Fibroblast of upper back skin (primary cell): ENCODE measurements around the gene ERBB4.
A peak's percentile ranks its signal among the peaks of the same experiment; 100 is the strongest.
"Not testable (repeated sequence)": the region's sequence is repeated elsewhere in the genome, so short reads cannot be mapped to it uniquely, and the experiment has no call there.

ENCODE experiments used
- DNase-seq: peaks from one replicate; pipeline ENCODE4 v3.0.0-alpha.2; 2013

Gene ERBB4

DNA sequence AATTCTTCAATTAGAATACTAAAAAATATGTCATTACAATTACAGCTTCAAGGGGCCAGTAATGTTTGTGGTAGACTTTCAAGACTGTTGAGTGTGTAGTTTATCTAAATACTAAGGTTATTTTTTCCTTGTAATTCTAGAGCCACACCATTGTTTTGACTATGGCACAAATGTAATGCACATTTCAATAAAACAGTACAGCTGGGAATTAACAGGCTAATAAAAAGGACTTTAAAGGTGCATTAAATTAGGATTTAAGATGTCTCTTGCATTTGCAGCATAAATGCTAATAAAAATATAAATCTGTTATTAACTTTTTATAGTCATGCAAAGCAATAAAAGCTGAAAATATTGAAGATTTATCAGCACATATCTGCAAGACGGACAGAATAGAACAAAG, 344.8 kb downstream of the ERBB4 start:
- DNase-seq = no peak

DNA sequence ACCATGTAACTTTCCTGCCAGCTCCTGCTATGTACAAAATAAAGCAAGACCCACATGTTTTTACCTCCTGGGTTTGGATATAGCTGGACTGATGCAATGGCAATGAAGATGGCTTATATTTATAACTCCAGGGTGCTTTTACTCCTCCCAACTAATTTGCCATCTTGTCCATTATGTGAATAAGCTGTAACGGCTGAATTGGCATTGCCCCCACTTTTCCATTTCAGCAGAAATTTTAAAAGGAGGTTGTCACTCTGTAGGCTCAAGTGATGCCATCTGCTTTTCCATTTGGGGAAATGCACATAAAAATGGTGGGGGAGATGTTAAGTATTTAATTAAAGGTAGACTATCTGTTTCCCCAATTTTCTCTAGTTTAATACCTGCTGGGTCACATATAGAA, 345.5 kb downstream of the ERBB4 start:
- DNase-seq = no peak

- DNase-seq = not testable (repeated sequence)
Measured at GRCh38 chr2:212191438-212191837, 347.2 kb downstream of the ERBB4 start.

- DNase-seq = no peak
Measured at GRCh38 chr2:212186166-212186565, 352.4 kb downstream of the ERBB4 start.

GRCh38 chr2:212181646-212182045, 357.0 kb downstream of the ERBB4 start:
- DNase-seq = no peak

- DNase-seq = no peak
Measured at GRCh38 chr2:212180408-212181083, 358.1 kb downstream of the ERBB4 start.

GRCh38 chr2:212177724-212178123, 360.9 kb downstream of the ERBB4 start:
- DNase-seq = peak; percentile 5

- no peak for DNase-seq
Measured at GRCh38 chr2:212176151-212176550, 362.5 kb downstream of the ERBB4 start.

GRCh38 chr2:212173756-212174510, 364.7 kb downstream of the ERBB4 start:
- peak; percentile 4 for DNase-seq

DNA sequence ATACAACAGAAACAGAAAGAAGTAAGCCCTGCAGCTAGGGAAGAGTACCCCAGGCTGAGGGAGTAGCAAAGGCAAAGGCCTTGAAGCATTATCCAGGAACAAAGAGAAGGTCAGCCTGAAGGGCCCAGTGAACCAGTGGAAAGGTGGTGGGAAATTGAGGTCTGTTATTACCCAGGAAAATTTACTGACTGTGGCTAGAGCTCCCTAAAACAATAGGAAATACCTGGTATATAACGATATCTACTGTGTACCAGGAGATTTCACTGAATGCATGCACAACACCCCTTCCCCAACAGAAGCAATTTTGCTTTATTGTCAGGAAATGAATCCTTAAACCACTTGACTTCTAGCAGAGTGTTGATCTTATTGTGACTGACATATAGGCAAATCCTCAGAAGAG, 365.3 kb downstream of the ERBB4 start:
- DNase-seq = no peak

GRCh38 chr2:212170382-212170781, 368.2 kb downstream of the ERBB4 start:
- DNase-seq = no peak

- DNase-seq = no peak
Measured at GRCh38 chr2:212158081-212158480, 380.5 kb downstream of the ERBB4 start.

GRCh38 chr2:212157012-212157411, 381.6 kb downstream of the ERBB4 start:
- DNase-seq = peak; percentile 76

- no peak for DNase-seq
Measured at GRCh38 chr2:212156088-212156487, 382.5 kb downstream of the ERBB4 start.

DNA sequence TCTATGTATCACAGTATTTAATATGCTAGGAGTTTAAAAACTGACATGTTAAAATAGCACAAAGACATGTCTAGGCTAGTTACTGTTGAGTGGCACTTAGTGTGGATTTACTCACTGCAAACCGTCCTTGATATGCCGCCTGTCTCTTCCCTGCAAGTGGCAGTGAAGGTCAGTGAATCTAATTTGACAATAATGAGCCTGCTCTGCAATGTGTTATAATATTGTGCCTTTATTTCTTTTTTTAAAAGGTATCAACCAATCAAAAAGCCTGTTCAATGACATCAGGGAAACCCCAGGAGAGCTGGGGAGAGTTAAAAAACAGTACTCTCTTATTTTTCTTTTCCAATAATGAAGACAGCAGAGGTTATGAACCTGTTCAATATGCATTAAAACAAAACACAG, 384.1 kb downstream of the ERBB4 start:
- no peak for DNase-seq

GRCh38 chr2:212153923-212154322, 384.7 kb downstream of the ERBB4 start:
- DNase-seq = no peak

GRCh38 chr2:212147921-212148513, 390.6 kb downstream of the ERBB4 start:
- DNase-seq = peak; percentile 14

GRCh38 chr2:212146416-212146815, 392.2 kb downstream of the ERBB4 start:
- no peak for DNase-seq

- peak; percentile 58 for DNase-seq
Measured at GRCh38 chr2:212145121-212145520, 393.5 kb downstream of the ERBB4 start.

DNA sequence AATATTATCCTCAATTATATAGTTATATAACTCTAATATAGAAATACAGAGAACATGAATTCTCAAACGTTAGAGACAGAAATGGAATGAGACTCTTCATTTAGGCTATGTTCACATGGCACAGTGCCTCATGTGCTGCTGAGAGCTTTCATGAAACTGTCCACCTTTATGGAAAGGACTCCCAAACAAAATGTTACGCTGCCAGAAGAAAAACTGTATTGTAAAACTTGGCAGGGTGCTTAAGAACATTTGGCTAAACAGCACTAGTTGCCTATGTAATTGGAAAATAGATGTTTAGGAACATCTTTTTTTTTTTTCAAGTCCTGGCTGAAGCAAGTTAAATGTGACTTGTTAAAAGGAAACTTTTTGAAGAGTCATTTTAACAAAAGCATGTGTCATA, 396.0 kb downstream of the ERBB4 start:
- DNase-seq = no peak

- DNase-seq = no peak
Measured at GRCh38 chr2:212141499-212141898, 397.1 kb downstream of the ERBB4 start.

DNA sequence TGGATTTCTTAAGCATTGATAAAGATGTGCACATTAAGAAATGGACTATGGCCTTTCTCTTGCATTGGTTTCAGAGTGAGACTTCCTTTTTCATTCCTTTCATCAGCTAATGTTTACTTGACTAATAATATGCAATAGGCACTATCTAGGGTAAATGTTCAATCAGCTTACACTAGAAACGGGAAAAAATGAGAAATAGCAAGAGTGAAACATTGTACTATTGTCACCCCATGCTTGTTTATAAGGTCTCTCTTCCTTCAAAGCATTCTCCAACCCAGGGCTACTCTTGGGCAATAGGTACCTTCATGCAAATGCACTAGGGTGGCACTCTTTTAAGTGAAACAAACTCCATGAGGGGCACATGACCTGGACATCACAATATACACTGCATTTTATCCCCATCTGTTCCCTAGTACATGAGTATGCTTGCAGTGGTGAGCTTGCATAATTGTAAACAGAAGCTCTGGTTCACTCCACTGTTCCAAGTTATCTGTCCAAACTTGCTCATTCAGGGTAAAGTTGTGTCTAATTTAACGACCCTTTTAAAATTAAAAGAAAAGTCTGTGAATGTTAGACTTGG, 402.3 kb downstream of the ERBB4 start:
- DNase-seq = no peak

DNA sequence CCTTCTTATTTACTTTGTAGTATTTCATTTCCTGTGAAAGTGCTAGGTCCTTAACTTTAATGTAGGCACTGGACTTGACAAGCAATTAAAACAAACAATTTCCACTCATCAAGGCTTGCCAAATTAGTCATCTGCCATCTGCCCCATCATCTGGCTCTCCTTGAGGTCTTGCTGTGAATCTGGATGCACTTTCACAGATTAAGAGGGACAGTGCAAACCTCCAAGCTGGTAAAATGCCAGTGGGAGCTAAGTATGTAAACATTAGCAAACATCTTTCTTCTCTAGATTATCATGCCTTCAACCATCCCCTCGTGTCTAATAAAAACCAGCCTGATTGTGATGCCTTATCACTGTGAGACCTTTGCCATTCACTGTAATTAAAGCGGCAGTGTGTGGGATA, 402.9 kb downstream of the ERBB4 start:
- DNase-seq = no peak

GRCh38 chr2:212133337-212133736, 405.3 kb downstream of the ERBB4 start:
- no peak for DNase-seq
